ENCODE data around the gene CFAP97D2.

DNA sequence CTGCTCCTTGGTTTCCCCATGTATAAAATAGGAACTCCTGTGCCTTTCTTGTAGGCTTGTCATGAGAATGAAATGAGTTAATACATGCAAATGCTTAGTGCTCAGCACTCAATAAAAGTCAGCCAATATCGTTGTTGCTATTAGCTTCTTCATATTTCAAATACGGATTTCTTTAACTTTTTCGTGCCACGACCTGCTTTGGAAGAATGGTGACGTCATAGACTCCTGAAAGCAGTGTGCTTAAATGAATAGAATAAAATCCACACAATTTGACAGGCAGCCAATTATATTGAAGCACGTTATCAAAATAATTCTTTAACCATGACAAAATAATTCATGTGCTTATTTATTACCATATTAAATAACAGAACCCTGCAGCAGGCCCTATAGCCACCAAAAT lies 29.1 kb downstream of the CFAP97D2 start:
- TF ChIP-seq, protein P1, sequence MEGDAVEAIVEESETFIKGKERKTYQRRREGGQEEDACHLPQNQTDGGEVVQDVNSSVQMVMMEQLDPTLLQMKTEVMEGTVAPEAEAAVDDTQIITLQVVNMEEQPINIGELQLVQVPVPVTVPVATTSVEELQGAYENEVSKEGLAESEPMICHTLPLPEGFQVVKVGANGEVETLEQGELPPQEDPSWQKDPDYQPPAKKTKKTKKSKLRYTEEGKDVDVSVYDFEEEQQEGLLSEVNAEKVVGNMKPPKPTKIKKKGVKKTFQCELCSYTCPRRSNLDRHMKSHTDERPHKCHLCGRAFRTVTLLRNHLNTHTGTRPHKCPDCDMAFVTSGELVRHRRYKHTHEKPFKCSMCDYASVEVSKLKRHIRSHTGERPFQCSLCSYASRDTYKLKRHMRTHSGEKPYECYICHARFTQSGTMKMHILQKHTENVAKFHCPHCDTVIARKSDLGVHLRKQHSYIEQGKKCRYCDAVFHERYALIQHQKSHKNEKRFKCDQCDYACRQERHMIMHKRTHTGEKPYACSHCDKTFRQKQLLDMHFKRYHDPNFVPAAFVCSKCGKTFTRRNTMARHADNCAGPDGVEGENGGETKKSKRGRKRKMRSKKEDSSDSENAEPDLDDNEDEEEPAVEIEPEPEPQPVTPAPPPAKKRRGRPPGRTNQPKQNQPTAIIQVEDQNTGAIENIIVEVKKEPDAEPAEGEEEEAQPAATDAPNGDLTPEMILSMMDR (IDR thresholded peaks at IDR 0.05): no peak
- TF ChIP-seq EP300 (IDR thresholded peaks at IDR 0.05): no peak
